ENCODE measurements around the gene KIF1C. TPM values are rescaled to one million over a fixed set of nuclear protein-coding genes. Genes with fewer than 3 reads are reported as not detected.

The KIF1C gene
- total and polyA plus RNA-seq, 2 donors (not counting 1 experiment from before 2014, with no cell fraction given): 5.7 to 29.6 TPM

- Mint-ChIP-seq H3K27me3 (no peaks in the 10 kb centered on the region), H3K27ac (no peak overlapping the region), H3K4me3 (no peak overlapping the region), H3K4me1 (peaks cover 11% of the 10 kb centered on the region), H3K9me3 (ENCODE audit: insufficient read depth) (no peaks in the 10 kb centered on the region)
- Histone ChIP-seq H3K79me2 (ENCODE audit: control insufficient read depth, insufficient read depth, low read length) (no peaks in the 10 kb centered on the region), H4K20me1 (ENCODE audit: control insufficient read depth, insufficient read depth, low read length, poor library complexity, severe bottlenecking) (no peaks in the 10 kb centered on the region), H3K4me1 (ENCODE audit: control insufficient read depth in 2 of 2, insufficient read depth in 2 of 2, low read length in 2 of 2) (peaks cover 0 to 6% of the 10 kb centered on the region in 2 donors), H3K36me3 (replicated peaks in 1 of 2; ENCODE audit: control extremely low read depth in 1 of 2, control insufficient read depth in 1 of 2, extremely low read depth in 1 of 2, insufficient read depth in 2 of 2, low read length in 1 of 2) (no peaks in the 10 kb centered on the region), H3K4me3 (ENCODE audit: control extremely low read depth in 1 of 5, extremely low read depth in 1 of 5, insufficient read depth in 1 of 5, low read depth in 2 of 5, low read length in 4 of 5) (no peak overlapping the region), H3K9me3 (ENCODE audit: control extremely low read depth in 1 of 3, control insufficient read depth in 2 of 3, insufficient read depth in 1 of 3, low read length in 2 of 3) (peaks cover 0 to 6% (median 0%) of the 10 kb centered on the region in 3 donors), H3K4me2 (replicated peaks; ENCODE audit: low read depth, low read length, poor library complexity, severe bottlenecking) (no peak overlapping the region), H2AFZ (ENCODE audit: insufficient read depth, low read depth, low read length, poor library complexity, severe bottlenecking) (no peak overlapping the region), H3K9ac (ENCODE audit: low read length) (no peak overlapping the region), H3K27me3 (replicated peaks in 1 of 4; ENCODE audit: control extremely low read depth in 1 of 4, control insufficient read depth in 3 of 4, insufficient read depth in 4 of 4, low read length in 3 of 4) (peaks cover 0 to 8% (median 0%) of the 10 kb centered on the region in 4 experiments), H3K27ac (ENCODE audit: low read length in 2 of 2) (no peak overlapping the region)
- ChIA-PET POLR2A (no interaction called here), CTCF (interaction anchor here (6.9 kb wide), 1 partner anchor 19 kb away, joined by 30 read pairs; no protein-coding TSS in a partner anchor)
- 68% methylated on average over 6 of the region's 15 CpGs for WGBS (ENCODE audit: insufficient coverage)
- intact Hi-C loops (cut with micrococcal nuclease): no loop called here
- DNase-seq (no peak), ATAC-seq (ENCODE audit: low read depth) (no peak)
- TF ChIP-seq, protein P1, sequence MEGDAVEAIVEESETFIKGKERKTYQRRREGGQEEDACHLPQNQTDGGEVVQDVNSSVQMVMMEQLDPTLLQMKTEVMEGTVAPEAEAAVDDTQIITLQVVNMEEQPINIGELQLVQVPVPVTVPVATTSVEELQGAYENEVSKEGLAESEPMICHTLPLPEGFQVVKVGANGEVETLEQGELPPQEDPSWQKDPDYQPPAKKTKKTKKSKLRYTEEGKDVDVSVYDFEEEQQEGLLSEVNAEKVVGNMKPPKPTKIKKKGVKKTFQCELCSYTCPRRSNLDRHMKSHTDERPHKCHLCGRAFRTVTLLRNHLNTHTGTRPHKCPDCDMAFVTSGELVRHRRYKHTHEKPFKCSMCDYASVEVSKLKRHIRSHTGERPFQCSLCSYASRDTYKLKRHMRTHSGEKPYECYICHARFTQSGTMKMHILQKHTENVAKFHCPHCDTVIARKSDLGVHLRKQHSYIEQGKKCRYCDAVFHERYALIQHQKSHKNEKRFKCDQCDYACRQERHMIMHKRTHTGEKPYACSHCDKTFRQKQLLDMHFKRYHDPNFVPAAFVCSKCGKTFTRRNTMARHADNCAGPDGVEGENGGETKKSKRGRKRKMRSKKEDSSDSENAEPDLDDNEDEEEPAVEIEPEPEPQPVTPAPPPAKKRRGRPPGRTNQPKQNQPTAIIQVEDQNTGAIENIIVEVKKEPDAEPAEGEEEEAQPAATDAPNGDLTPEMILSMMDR (IDR thresholded peaks at IDR 0.05): no peak
- TF ChIP-seq EZH2 (IDR thresholded peaks at IDR 0.05; ENCODE audit: borderline replicate concordance, insufficient read depth, low read depth, low read length, poor library complexity, severe bottlenecking): no peak
Observed at GRCh38 chr17:5042157-5043022, 44.6 kb downstream of the KIF1C start.

DNA sequence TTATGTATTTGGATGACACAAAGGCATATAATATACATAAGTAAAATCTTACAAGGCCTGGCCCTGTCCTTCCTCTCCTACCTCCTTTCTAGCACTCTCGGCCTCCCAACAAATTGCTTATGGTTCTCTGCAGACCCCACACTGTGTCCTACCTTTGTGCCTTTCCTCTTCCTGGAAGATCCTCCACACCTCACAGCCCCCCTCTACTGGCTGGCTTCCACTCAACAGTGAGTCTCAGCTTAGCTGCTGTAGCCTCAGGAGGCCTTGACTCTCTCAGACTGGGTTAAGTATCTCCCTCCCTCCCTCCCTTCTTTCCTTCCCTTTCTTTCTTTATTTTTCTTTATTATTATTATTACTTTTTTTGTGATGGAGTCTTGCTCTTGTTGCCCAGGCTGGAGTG lies 45.8 kb downstream of the KIF1C start:
- no peak overlapping the region for H3K27ac ChIP-seq (ENCODE audit: low read length in 2 of 2)
- H3K4me3 Mint-ChIP-seq: no peak overlapping the region
- H3K27me3 Mint-ChIP-seq: no peaks in the 10 kb centered on the region
- H2AFZ ChIP-seq (ENCODE audit: insufficient read depth, low read depth, low read length, poor library complexity, severe bottlenecking): no peak overlapping the region
- no peaks in the 10 kb centered on the region for H3K36me3 ChIP-seq (replicated peaks in 1 of 2; ENCODE audit: control extremely low read depth in 1 of 2, control insufficient read depth in 1 of 2, extremely low read depth in 1 of 2, insufficient read depth in 2 of 2, low read length in 1 of 2)
- H3K4me1 Mint-ChIP-seq: peaks cover 17% of the 10 kb centered on the region
- 100% methylated on average over 1 of the region's 1 CpG for WGBS (ENCODE audit: insufficient coverage)
- H3K4me3 ChIP-seq (ENCODE audit: control extremely low read depth in 1 of 5, extremely low read depth in 1 of 5, insufficient read depth in 1 of 5, low read depth in 2 of 5, low read length in 4 of 5): no peak overlapping the region
- no peaks in the 10 kb centered on the region for H4K20me1 ChIP-seq (ENCODE audit: control insufficient read depth, insufficient read depth, low read length, poor library complexity, severe bottlenecking)
- peaks cover 0 to 6% (median 0%) of the 10 kb centered on the region in 3 donors for H3K9me3 ChIP-seq (ENCODE audit: control extremely low read depth in 1 of 3, control insufficient read depth in 2 of 3, insufficient read depth in 1 of 3, low read length in 2 of 3)
- peaks cover 0 to 8% (median 0%) of the 10 kb centered on the region in 4 experiments for H3K27me3 ChIP-seq (replicated peaks in 1 of 4; ENCODE audit: control extremely low read depth in 1 of 4, control insufficient read depth in 3 of 4, insufficient read depth in 4 of 4, low read length in 3 of 4)
- no peaks in the 10 kb centered on the region for H3K79me2 ChIP-seq (ENCODE audit: control insufficient read depth, insufficient read depth, low read length)
- ATAC-seq (ENCODE audit: low read depth) (no peak), DNase-seq (no peak)
- intact Hi-C loops (cut with micrococcal nuclease): no loop called here
- H3K4me1 ChIP-seq (ENCODE audit: control insufficient read depth in 2 of 2, insufficient read depth in 2 of 2, low read length in 2 of 2): peaks cover under 1 to 11% of the 10 kb centered on the region in 2 donors
- TF ChIP-seq, protein P1 (IDR thresholded peaks at IDR 0.05): no peak
- TF ChIP-seq EZH2 (IDR thresholded peaks at IDR 0.05; ENCODE audit: borderline replicate concordance, insufficient read depth, low read depth, low read length, poor library complexity, severe bottlenecking): no peak
- no peak overlapping the region for H3K9ac ChIP-seq (ENCODE audit: low read length)
- POLR2A ChIA-PET: interaction anchor here (1.6 kb wide), 1 partner anchor 12 kb away, joined by 3 read pairs; no protein-coding TSS in a partner anchor
- no peak overlapping the region for H3K4me2 ChIP-seq (replicated peaks; ENCODE audit: low read depth, low read length, poor library complexity, severe bottlenecking)
- no peak overlapping the region for H3K27ac Mint-ChIP-seq
- no peaks in the 10 kb centered on the region for H3K9me3 Mint-ChIP-seq (ENCODE audit: insufficient read depth)
- CTCF ChIA-PET: interaction anchor here (6.9 kb wide), 1 partner anchor 18 kb away, joined by 30 read pairs; no protein-coding TSS in a partner anchor
